Panc1 (cell line): ENCODE results near the gene HP.

Experiments used
- CTCF ChIP-seq: fragments of 450-650 bp; IDR thresholded peaks from 2 replicates; pipeline ENCODE4 v1.5.1; 2017; ENCODE audit warnings: mild to moderate bottlenecking
- POLR2AphosphoS5 ChIP-seq: IDR thresholded peaks from 2 replicates; pipeline ENCODE4 v1.6.1; 2012; ENCODE audit warnings: mild to moderate bottlenecking, low read depth, low read length, moderate library complexity
- REST ChIP-seq, 2 experiments: IDR thresholded peaks; 2 replicates each; pipeline ENCODE4 v1.6.1; 2011 to 2012; ENCODE audit warnings: low read depth in 2 of 2, control low read depth in 1 of 2, low read length in 1 of 2, mild to moderate bottlenecking in 1 of 2, moderate library complexity in 1 of 2; ENCODE audit not compliant: insufficient read depth in 1 of 2

- TF ChIP-seq CTCF (no peak), REST (IDR thresholded peaks at IDR 0.05; ENCODE audit: insufficient read depth in 1 of 2, low read depth in 2 of 2, low read length in 1 of 2) (no peak), POLR2AphosphoS5 (no peak)
Observed at GRCh38 chr16:72044296-72044695, 10.0 kb upstream of the HP start.
